ENCODE results near the gene RUNDC3A.
"Not testable (repeated sequence)": the region's sequence is repeated elsewhere in the genome, so short reads cannot be mapped to it uniquely, and the experiment has no call there.

Gene RUNDC3A

GRCh38 chr17:44346064-44346844, 37.9 kb downstream of the RUNDC3A start:
- DNase-seq = no peak

GRCh38 chr17:44347206-44348055, 39.0 kb downstream of the RUNDC3A start:
- DNase-seq = not testable (repeated sequence)

DNA sequence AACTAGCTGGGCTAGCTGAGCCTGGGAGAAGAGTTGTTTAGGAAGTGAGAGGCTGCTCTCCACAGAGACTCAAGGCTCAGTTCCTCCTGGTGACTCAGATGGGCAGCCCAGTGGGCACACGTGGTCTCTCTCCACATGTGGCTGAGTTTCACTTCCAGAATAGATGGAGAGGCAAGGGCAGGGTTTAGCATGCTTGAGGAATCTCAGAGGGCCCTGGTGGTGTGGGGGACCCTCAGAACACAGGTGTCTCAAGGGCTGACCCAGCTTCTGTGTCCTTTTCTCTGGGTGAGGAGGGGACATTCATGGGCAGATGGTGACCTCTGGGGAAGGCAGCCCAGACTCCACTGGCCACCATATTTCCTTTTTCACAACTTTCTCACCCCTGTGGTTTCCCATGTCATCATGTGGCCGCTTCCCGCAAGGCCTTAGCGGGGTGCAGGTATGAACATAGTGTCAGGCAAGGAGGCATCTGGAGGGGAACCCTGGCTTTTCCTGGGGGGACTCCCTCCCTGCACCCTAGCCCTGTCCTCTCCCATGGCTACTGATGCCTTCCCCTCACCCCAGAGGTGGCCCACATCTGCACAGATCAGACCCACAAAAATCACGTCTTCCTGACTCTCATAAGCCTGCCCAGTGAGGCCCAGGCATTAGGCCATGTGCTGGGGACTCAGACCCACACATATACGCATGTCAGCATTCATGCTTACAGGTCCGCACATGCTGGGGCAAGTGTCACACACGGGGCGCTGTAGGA, 40.0 kb downstream of the RUNDC3A start:
- no peak for DNase-seq

- DNase-seq = no peak
Observed at GRCh38 chr17:44348988-44349364, 40.6 kb downstream of the RUNDC3A start.

DNA sequence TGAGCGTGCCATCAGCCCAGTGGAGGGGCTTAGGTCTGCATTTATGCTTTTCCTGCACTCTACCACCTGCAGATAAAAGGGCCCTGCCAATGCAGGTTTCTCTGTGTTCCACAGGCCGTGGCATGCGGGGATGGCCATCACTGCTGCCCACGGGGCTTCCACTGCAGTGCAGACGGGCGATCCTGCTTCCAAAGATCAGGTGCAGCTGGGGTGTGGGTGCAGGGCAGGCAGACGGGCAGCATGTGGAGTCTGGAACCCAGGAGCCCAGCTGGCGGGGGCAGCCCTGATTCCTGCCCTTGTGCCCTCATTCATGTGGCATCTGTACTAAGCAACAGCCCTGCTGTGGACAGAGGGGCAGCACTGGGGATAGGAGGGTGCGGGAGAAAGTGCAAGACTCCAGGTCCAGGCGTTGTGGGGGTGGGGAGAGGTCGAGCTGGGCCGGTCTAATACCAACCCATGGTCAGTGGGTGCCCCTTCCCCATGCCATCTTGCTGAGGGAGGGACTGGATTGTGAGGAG, 41.2 kb downstream of the RUNDC3A start:
- no peak for DNase-seq

DNA sequence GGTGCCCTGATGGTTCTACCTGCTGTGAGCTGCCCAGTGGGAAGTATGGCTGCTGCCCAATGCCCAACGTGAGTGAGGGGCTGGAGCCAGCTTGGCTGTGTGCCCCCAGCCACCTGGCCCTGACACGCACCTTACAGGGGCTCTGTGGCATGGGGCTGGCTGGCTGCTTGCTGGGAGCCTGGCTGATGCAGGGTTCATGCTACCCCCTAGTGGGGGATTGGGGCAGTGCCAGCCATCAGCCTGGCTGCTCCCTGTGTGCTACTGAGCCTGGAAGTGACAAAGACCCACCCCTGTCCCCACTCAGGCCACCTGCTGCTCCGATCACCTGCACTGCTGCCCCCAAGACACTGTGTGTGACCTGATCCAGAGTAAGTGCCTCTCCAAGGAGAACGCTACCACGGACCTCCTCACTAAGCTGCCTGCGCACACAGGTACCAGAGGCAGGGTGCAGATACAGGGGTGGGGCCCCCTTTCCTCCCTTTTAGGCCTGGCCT, 42.4 kb downstream of the RUNDC3A start:
- DNase-seq = peak; percentile 80

DNA sequence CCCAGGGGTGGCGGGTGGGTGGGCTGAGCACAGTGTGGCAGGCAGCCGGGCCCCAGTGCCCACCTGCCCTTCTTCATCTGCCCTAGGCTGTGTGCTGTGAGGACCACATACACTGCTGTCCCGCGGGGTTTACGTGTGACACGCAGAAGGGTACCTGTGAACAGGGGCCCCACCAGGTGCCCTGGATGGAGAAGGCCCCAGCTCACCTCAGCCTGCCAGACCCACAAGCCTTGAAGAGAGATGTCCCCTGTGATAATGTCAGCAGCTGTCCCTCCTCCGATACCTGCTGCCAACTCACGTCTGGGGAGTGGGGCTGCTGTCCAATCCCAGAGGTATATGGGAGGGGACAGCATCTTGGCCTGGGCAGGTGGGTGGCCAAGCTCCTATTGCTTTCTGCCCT, 43.1 kb downstream of the RUNDC3A start:
- no peak for DNase-seq

GRCh38 chr17:44351961-44352827, 43.8 kb downstream of the RUNDC3A start:
- DNase-seq = no peak

DNA sequence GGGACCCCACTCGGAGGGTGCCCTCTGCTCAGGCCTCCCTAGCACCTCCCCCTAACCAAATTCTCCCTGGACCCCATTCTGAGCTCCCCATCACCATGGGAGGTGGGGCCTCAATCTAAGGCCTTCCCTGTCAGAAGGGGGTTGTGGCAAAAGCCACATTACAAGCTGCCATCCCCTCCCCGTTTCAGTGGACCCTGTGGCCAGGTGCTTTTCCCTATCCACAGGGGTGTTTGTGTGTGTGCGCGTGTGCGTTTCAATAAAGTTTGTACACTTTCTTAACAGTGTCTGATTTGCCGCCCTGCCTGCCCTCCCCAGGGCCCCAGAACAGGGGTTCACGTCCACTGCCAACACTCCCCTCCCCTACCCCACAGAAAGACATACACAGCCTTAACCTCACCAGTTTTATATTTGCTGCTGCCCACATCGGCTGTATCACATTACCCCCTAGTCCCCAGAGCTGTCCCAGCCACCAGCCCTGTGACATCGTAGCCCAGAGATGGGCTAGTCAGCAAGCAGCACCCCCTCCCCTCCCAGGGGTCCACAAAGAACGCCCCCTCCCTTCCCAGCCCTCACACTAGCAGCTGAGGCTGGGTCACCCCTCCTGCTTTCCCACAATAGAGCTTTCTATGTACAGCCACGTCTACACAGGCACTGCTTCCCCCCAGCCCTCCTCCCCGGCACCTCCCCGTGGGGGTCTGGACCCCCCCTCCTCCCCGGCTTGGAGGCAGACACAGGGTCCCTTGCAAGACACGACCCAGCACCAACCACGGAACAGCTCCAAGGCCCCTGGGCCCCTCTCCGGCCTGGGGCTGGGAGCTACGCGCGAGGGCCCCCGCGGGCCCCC, 44.6 kb downstream of the RUNDC3A start:
- DNase-seq = no peak

DNA sequence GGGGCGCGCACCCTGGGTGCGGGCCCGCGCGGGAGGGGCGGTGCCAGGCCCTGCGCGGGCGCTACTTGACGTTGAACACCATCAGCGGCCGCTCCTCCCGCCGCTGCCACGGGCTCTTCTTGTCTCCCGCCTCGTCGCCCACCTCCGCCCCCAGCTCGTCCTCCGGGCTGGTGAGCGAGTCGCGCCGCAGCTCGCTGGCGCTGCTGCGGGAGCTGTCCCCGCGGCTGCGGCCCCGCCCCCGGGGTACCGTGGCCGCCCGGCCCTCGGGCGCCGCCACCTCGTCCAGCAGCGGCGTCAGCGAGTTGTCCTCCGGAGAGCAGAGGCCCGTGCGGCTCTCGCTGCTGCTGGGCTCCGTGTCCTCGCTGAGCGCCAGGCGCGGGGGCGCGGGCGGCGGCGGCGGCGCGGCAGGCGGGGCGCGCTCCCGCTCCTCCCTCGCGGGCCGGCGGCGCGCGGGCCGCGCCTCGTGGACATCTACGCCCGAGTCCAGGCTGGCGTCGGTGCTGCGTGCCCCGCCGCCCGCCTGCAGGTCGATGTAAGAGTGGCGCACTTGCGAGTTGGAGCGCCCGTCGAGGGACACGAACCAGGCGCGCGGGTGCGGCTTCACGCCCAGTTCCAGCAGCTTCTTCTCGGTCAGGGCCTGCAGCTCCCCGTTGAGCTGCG, 45.4 kb downstream of the RUNDC3A start:
- DNase-seq = peak; percentile 51

DNA sequence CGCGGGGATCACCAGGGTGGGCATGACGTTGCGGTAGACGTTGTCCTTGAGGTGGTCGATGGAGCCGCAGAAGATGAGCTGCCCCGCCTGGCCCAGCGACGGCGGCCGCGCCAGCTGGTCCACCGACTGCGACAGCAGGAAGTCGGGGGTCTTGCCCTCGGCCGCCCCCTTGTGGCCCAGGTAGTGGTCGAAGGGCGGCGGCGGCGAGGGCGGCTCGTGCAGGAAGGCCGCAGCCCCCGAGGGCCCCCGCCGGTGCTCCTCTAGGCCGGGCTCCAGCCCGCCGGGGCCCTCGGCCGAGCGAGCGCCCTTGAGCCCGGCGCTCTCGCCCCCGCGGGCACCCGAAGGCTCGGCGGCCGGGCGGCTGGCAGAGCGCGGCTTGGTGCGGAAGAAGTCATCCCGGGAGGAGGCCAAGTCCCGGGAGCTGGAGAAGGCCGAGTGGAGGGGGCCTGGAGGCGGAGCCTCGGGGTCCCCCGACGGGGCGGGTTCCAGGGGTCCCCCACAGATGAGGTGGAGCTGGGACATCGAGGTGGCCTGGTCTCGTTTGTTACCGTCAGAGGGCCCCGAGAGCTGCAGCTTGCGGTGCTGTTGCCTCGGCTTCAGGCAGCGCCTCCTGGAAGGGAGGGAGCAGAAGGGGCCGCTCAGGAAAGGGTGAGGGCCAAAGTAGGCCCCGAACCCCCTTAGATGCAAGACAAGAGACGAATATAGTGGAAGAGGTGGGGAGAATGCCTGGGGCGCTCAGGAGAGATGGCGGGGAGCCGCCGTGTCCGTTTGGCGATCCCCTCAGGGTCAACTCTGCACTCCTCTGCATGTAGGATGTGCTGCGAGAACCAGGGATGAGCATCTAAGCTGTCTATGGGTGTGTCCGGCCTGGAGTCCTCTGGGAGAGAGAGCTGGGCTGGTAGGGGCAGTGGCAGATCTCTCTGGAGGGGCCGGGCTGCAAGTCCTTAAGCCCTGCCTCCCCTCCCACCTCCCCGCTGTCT, 46.5 kb downstream of the RUNDC3A start:
- peak; percentile 68 for DNase-seq

DNA sequence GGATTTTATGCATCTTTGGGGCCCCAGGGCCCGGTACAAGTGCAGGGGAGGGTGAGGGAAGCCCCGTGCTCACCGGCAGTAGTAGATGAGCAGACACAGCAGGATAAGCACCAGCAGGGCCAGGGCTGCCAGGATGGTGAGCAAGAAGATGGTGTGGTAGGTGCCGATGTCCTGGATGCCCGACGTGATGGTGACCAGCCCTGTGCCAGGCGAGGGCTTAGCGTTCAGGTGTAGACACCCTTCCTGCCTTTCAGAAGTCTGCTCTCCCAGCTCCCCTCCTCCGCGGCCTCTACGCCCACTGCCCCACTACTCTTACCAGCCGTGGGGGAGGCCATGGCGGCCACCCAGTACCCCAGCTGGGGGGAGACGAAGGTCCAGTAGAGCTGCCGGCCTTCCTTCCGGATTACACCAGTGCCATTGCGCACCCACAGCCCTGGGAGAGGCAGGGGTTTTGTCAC, 47.3 kb downstream of the RUNDC3A start:
- DNase-seq = no peak

DNA sequence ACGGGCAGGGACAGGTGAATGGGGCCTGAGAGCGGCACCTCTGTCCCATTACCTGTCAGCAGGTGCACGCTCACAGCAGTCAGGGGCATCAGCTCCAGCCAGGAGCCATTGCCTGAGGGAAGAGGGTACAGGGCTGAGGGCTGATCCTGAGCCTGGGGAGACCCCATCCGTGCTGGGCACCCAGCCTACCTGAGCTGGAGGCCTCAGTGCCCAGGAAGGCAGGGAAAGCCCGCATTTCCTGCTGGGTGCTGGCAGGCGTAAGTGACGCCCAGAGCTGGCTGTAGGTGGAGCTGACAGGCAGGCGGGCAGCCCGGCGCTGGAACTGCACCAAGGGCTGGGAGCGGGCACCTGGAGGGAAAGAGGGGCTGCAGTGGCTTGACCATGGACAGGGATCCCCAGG, 47.8 kb downstream of the RUNDC3A start:
- no peak for DNase-seq

DNA sequence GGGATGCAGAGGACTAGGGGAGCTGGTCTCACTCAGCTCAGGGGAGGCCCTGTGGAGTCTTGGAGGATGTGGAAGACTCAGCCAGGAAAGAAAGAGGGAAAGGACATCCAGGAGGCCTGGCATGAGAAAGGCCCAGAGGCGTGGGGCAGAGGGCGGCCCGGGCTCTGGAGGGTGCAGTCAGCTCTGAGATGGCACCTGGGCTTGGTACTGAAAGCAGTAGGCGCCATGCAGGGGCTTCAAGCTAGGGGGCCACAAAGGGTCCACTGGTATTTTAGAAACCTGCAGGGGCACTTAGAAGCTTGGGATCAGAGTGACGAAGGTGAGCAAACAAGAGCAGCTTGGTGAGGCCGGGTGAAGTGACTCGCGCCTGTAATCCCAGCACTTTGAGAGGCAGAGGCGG, 49.7 kb downstream of the RUNDC3A start:
- DNase-seq = no peak

DNA sequence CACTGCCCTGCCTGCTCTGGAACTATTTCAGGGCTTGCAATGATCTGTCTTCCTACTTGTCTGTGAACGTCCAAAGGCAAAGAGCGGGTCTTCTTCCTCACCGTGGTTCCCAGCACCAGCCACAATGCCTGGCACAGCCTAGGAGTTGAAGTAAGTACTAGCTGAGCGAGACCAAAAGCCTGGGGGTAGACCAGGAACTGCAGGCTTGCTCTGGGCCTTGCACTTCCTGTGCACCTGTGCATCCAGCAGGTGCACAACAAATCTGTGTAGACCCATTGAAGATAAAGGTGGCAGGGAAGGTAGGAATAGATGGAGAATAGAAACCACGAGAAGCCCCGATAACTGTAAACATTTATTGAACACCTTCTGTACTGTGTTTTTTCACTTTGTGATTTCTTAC, 50.6 kb downstream of the RUNDC3A start:
- no peak for DNase-seq

GRCh38 chr17:44359458-44360143, 51.2 kb downstream of the RUNDC3A start:
- DNase-seq = no peak

- DNase-seq = no peak
Observed at GRCh38 chr17:44360144-44360533, 51.7 kb downstream of the RUNDC3A start.

DNA sequence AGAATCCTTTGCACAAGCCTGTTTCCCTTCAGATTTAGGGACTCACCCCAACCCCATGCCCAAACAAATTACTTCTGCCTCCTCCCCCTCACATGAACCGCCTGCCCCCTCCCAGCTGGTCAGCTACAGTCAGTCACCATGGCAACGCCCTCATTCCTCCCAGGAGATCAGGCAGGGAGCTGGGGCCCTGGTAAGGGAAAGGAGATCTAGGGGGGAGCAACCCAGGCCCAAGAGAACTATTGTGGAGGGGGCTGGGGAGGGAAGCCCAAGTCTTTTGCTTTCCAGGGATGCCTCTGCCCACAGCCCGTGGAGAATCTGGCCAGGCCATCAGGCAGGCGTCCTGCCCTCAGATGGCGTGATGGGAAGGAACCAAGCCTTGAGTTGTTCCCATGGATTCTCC, 52.4 kb downstream of the RUNDC3A start:
- DNase-seq = no peak

Data from activated T-cell treated with anti-CD3 and anti-CD28 coated beads, Interleukin-2, amount 50 U/mL, for 1 hour (primary cell).